Adipocyte (in vitro differentiated cells): ENCODE measurements around the gene MSTN.
"Not testable (repeated sequence)": the region's sequence is repeated elsewhere in the genome, so short reads cannot be mapped to it uniquely, and the experiment has no call there.

Experiments
- DNase-seq: peaks from one replicate; pipeline ENCODE4 v3.0.0-alpha.2; 2015; ENCODE audit warnings: low read depth
- H3K27me3 ChIP-seq: replicated peaks from 2 replicates; pipeline ENCODE4 v1.7.0; 2013; ENCODE audit warnings: mild to moderate bottlenecking, low read length, moderate library complexity; ENCODE audit not compliant: control insufficient read depth, insufficient read depth
- H3K36me3 ChIP-seq: 2 replicates; pipeline ENCODE4 v1.7.0; 2013; ENCODE audit warnings: low read length, mild to moderate bottlenecking, moderate library complexity; ENCODE audit not compliant: control insufficient read depth, insufficient read depth, severe bottlenecking
- H3K4me1 ChIP-seq: 2 replicates; pipeline ENCODE4 v1.7.0; 2013; ENCODE audit warnings: mild to moderate bottlenecking, low read length, moderate library complexity; ENCODE audit not compliant: control insufficient read depth, insufficient read depth
- H3K4me3 ChIP-seq: 2 replicates; pipeline ENCODE4 v1.7.0; 2013; ENCODE audit warnings: mild to moderate bottlenecking, low read length, moderate library complexity
- H3K9ac ChIP-seq: 2 replicates; pipeline ENCODE4 v1.7.0; 2013; ENCODE audit warnings: mild to moderate bottlenecking, low read length, moderate library complexity
- H3K9me3 ChIP-seq: 2 replicates; pipeline ENCODE4 v1.7.0; 2013; ENCODE audit warnings: mild to moderate bottlenecking, low read length, moderate library complexity; ENCODE audit not compliant: control insufficient read depth

MSTN gene

DNA sequence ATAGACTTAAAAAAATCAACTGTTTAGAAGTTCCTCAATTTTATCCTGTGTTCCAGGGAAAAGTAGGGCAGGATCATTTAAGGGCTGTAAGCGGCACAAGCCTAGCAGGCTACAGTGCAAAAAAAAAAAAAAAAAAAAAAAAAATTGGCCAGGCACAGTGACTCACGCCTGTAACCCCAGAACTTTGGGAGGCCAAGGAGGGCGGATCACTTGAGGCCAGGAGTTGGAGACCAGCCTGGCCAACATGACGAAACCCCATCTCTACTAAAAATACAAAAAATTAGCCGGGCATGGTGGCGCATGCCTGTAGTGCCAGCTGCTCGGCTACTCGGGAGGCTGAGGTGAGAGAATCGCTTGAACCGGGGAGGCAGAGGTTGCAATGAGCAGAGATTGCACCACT, 28.1 kb downstream of the MSTN start:
- not testable (repeated sequence) for H3K27me3 ChIP-seq, H3K36me3 ChIP-seq, H3K4me3 ChIP-seq, DNase-seq, H3K9ac ChIP-seq, H3K9me3 ChIP-seq, H3K4me1 ChIP-seq

DNA sequence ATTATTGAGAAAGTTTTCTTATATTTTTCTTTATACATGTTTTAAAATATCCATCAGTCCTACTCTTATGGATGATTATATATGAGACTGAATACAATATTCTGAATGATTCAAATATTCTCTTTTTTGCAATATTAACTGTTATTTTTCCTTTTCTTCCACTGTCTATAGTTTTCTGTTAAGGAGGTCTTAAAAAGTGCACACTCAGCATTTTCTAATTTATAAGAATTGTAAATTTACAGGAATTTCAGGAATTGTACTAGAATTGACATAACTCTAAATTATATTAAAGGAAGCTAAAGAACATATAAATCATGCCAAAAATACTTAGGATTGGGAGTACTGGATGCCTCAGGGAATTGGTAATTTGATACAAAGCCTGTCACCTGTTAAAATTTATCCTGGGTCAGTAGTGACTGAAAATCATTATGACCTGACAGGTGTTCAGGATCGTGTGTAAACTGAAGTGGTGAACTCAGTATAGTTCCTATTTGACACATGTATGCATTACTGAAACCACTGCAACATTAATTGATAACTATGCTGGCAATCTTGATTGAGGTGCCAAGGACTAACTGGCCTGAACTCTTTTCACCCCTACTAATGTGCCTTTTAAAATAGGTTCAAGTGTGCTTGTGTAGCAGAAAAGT, 30.4 kb downstream of the MSTN start:
- H3K4me3 ChIP-seq = no peak overlapping the region
- no peaks in the 10 kb centered on the region for H3K27me3 ChIP-seq
- no peaks in the 10 kb centered on the region for H3K4me1 ChIP-seq
- DNase-seq = no peak
- no peak overlapping the region for H3K9ac ChIP-seq
- no peaks in the 10 kb centered on the region for H3K36me3 ChIP-seq
- no peaks in the 10 kb centered on the region for H3K9me3 ChIP-seq

DNA sequence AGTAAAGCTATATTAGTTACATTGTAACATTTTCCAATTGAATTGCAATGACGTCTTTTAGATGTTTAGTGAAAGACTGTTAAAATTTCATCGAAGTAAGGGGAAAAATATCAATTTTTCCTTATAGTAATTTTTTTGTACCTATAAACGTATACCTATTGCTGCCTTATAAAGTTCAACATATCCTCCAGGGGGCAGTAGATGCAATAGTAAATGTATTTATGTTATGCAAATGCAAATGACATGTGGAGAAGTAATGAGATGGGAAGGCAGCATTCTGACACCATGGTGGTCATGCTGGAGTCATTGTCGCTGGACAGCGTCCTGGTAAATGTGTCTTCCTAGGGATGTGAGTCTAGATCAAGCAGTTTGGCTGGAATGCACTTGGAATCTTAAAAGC, 38.7 kb downstream of the MSTN start:
- no peaks in the 10 kb centered on the region for H3K36me3 ChIP-seq
- peak; percentile 67 for DNase-seq
- no peak overlapping the region for H3K9ac ChIP-seq
- no peaks in the 10 kb centered on the region for H3K4me1 ChIP-seq
- H3K27me3 ChIP-seq = no peaks in the 10 kb centered on the region
- no peak overlapping the region for H3K4me3 ChIP-seq
- no peaks in the 10 kb centered on the region for H3K9me3 ChIP-seq

DNA sequence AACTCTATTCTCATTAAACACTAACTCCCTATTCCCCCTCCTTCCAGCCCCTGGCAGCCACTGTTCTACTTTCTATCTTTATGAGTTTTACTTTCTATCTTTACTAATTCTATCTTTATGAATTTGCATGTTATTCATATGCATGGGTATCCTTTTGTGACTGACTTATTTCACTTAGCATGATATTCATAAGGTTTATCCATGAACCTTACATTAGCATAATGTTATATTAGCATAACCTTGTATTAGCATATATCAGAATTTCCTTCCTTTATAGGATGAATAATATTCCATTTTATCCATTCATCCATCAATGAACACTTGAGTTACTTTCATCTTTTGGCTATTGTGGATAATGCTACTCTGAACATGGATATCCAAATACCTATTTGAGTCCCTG, 41.8 kb downstream of the MSTN start:
- Histone ChIP-seq H3K36me3 (no peaks in the 10 kb centered on the region), H3K4me3 (no peak overlapping the region), H3K4me1 (no peaks in the 10 kb centered on the region), H3K27me3 (no peaks in the 10 kb centered on the region), H3K9ac (no peak overlapping the region), H3K9me3 (peaks cover 31% of the 10 kb centered on the region)
- no peak for DNase-seq

DNA sequence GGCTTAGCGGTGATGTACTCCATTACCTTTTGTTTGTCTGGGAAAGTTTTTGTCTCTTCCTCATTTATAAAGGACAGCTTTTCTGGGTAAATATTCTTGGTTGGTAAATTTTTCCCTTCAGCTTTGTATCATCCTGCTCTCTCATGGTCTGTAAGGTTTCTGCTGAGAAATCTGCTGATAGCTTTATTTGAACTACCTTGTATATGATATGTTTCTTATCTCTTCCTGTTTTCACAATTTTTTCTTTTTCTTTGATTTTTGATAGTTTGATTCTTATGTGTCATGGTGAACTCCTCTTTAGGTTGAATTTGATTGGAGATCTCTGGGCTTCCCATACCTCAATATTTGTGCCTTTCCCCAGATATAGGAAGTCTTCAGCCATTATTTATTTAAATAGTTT, 44.7 kb downstream of the MSTN start:
- H3K9ac ChIP-seq = no peak overlapping the region
- H3K9me3 ChIP-seq = peaks cover 41% of the 10 kb centered on the region
- no peaks in the 10 kb centered on the region for H3K27me3 ChIP-seq

DNA sequence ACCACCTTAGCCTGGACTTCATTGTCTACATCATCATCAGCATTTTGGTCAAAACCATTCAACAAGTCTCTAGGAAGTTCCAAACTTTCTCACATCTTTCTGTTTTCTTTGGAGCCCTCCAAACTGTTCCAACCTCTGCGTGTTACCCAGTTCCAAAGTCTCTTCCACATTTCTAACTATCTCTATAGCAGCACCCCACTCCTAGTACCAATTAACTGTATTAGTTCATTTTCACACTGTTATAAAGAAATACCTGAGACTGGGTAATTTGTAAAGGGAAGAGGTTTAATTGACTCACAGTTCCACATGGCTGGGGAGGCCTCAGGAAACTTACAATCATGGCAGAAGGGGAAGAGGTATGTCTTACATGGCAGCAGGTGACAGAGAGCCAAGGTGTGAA, 46.6 kb downstream of the MSTN start:
- not testable (repeated sequence) for H3K4me3 ChIP-seq, H3K27me3 ChIP-seq, H3K4me1 ChIP-seq, H3K9ac ChIP-seq, H3K36me3 ChIP-seq, DNase-seq
- H3K9me3 ChIP-seq = peaks cover 49% of the 10 kb centered on the region

More for the DNA sequence above, 44.7 kb downstream of the MSTN start:
- Histone ChIP-seq H3K4me3 (no peak overlapping the region), H3K4me1 (no peaks in the 10 kb centered on the region), H3K36me3 (no peaks in the 10 kb centered on the region)
- DNase-seq = no peak
